K562 (cell line): Measurements from ENCODE around the gene CORIN. TPM values are rescaled to one million over a fixed set of nuclear protein-coding genes. Genes with fewer than 3 reads are reported as not detected.

Experiments
- ATAC-seq: fragments of 200-7000 bp; cut with Tn5 transposase; 3 replicates; pipeline ENCODE4 v1.9.1; 2020; ENCODE audit warnings: moderate library complexity
- BruUV-seq: library from RNA; stranded (reverse); fragments of 400-500 nt; replicated peaks from 2 replicates; lab custom pipeline; 2021; lab: Mats Ljungman, UMichigan
- CTCF ChIA-PET: fragments of 300-600 bp; formaldehyde crosslinking; extraction: SDS; loops from one replicate; lab custom pipeline; 2021; ENCODE audit warnings: low intra/inter-chr PET ratio; lab: Yijun Ruan, JAX
- POLR2A ChIA-PET: fragments of 300-600, 350-650 bp; sonication (Branson Sonifier 250); formaldehyde crosslinking; extraction: SDS; loops from one replicate; lab custom pipeline; 2021; ENCODE audit warnings: antibody characterized with exemption, inconsistent platforms; lab: Yijun Ruan, JAX
- DNase-seq, 4 experiments: peaks; one replicate each; pipeline versions ENCODE4 v3.0.0 to v3.0.0-alpha.2; 2011 to 2018; ENCODE audit warnings: low spot score in 3 of 4, mixed read lengths in 3 of 4; ENCODE audit errors: extremely low read depth in 1 of 4
- FAIRE-seq: peaks from 2 replicates; lab custom pipeline; 2011; peaks lifted over from hg19 to GRCh38; lab: Jason Lieb, UNC
- H2AFZ ChIP-seq: 2 replicates; pipeline ENCODE4 v1.6.0; 2011; ENCODE audit warnings: low read depth, low read length, control low read depth, inconsistent platforms
- H3K27ac ChIP-seq: fragments of 200-600 bp; 3 replicates; pipeline ENCODE4 v1.8.0; 2011; ENCODE audit warnings: low read depth, mild to moderate bottlenecking, control low read depth, inconsistent platforms, low read length, moderate library complexity, mixed read lengths; ENCODE audit errors: extremely low read depth
- H3K27me3 ChIP-seq, 2 experiments: fragments of 300-600 bp in 1 of 2; 2 replicates in 1 of 2; 3 replicates in 1 of 2; pipeline versions ENCODE4 v1.6.0 to v1.8.0; 2011; ENCODE audit warnings: inconsistent platforms in 2 of 2, low read length in 2 of 2, mild to moderate bottlenecking in 1 of 2, mixed read lengths in 1 of 2, moderate library complexity in 1 of 2; ENCODE audit not compliant: control insufficient read depth in 2 of 2, insufficient read depth in 2 of 2
- H3K36me3 ChIP-seq: fragments of 300-600 bp; 3 replicates; pipeline ENCODE4 v1.8.0; 2011; ENCODE audit warnings: mild to moderate bottlenecking, low read length, inconsistent platforms; ENCODE audit not compliant: control insufficient read depth, insufficient read depth
- H3K4me1 ChIP-seq, 2 experiments: fragments of 200-600 bp in 1 of 2; replicated peaks in 1 of 2; 2 replicates in 1 of 2; 3 replicates in 1 of 2; pipeline versions ENCODE4 v1.5.1 to v1.8.0; 2011; ENCODE audit warnings: inconsistent platforms in 2 of 2, low read length in 2 of 2, mild to moderate bottlenecking in 1 of 2, mixed read lengths in 1 of 2, moderate library complexity in 1 of 2; ENCODE audit not compliant: control insufficient read depth in 2 of 2, insufficient read depth in 2 of 2
- H3K4me2 ChIP-seq: 2 replicates; pipeline ENCODE4 v1.6.1; 2011; ENCODE audit warnings: low read length, control low read depth, inconsistent platforms, mixed read lengths; ENCODE audit not compliant: insufficient read depth
- H3K4me3 ChIP-seq: fragments of 200-600 bp; sonication (generic), shearing (Covaris generic); 2 replicates; pipeline ENCODE4 v1.5.1; 2016; ENCODE audit warnings: control low read depth, inconsistent platforms
- H3K79me2 ChIP-seq: fragments of 200-600 bp; 3 replicates; pipeline ENCODE4 v1.8.0; 2011; ENCODE audit warnings: low read length, inconsistent platforms; ENCODE audit not compliant: control insufficient read depth, insufficient read depth
- H3K9ac ChIP-seq, 2 experiments: 2 replicates each; pipeline versions ENCODE4 v1.6.0 to v1.6.1; 2011; ENCODE audit warnings: low read depth in 2 of 2, low read length in 2 of 2, control low read depth in 1 of 2, inconsistent platforms in 1 of 2, mild to moderate bottlenecking in 1 of 2, mixed read lengths in 1 of 2; ENCODE audit not compliant: insufficient read depth in 1 of 2
- H3K9me1 ChIP-seq: one replicate; pipeline ENCODE4 v1.6.0; 2011; ENCODE audit warnings: inconsistent platforms, mild to moderate bottlenecking, low read length, moderate library complexity; ENCODE audit not compliant: control insufficient read depth, insufficient read depth
- H3K9me3 ChIP-seq: replicated peaks from 2 replicates; pipeline ENCODE4 v1.5.1; 2011; ENCODE audit warnings: low read depth, low read length, inconsistent platforms; ENCODE audit not compliant: control insufficient read depth, insufficient read depth
- H4K20me1 ChIP-seq: replicated peaks from 2 replicates; pipeline ENCODE4 v1.6.1; 2011; ENCODE audit warnings: low read length, inconsistent platforms, mixed read lengths; ENCODE audit not compliant: control insufficient read depth, insufficient read depth
- ATF1 ChIP-seq, 2 experiments: fragments of 450-650 bp in 1 of 2; IDR thresholded peaks; 2 replicates each; pipeline ENCODE4 v1.6.1; 2016; ENCODE audit warnings: missing compliant biosample characterization in 1 of 2, missing genetic modification characterization in 1 of 2
- BACH1 ChIP-seq: fragments of 200-800 bp; sonication (Bioruptor generic); IDR thresholded peaks from 2 replicates; pipeline ENCODE4 v1.6.1; 2016; ENCODE audit warnings: missing genetic modification characterization, missing compliant biosample characterization
- BRF1 ChIP-seq: IDR thresholded peaks from 3 replicates; pipeline ENCODE4 v1.6.1; 2011; ENCODE audit warnings: borderline replicate concordance, mild to moderate bottlenecking; ENCODE audit not compliant: insufficient read length; ENCODE audit errors: extremely low read depth
- CAMTA2 ChIP-seq: fragments of 250-450 bp; sonication (Bioruptor Pico); conservative IDR thresholded peaks from 2 replicates; pipeline ENCODE4 v1.5.1; 2022
- EGR1 ChIP-seq: fragments of 450-650 bp; conservative IDR thresholded peaks from 2 replicates; pipeline ENCODE4 v1.6.1; 2017; ENCODE audit warnings: mild to moderate bottlenecking
- EHMT2 ChIP-seq: fragments of 450-650 bp; IDR thresholded peaks from 2 replicates; pipeline ENCODE4 v1.6.1; 2018; ENCODE audit warnings: antibody characterized with exemption
- MEF2D ChIP-seq: conservative IDR thresholded peaks from 2 replicates; pipeline ENCODE4 v1.6.1; 2016; ENCODE audit warnings: low read depth, missing genetic modification characterization, missing compliant biosample characterization
- PCBP2 ChIP-seq: fragments of 200-400 bp; formaldehyde crosslinking; IDR thresholded peaks from 2 replicates; pipeline ENCODE4 v1.6.1; 2018; ENCODE audit warnings: low read length, low read depth, mild to moderate bottlenecking, moderate library complexity; ENCODE audit not compliant: poor library complexity, severe bottlenecking
- RBM17 ChIP-seq: fragments of 200-400 bp; formaldehyde crosslinking; IDR thresholded peaks from 2 replicates; pipeline ENCODE4 v1.6.1; 2017; ENCODE audit warnings: low read depth, mild to moderate bottlenecking, low read length, borderline replicate concordance
- SMARCC2 ChIP-seq: fragments of 450-650 bp; IDR thresholded peaks from 2 replicates; pipeline ENCODE4 v1.6.1; 2017; ENCODE audit warnings: antibody characterized with exemption, moderate library complexity, mild to moderate bottlenecking, low read depth
- SP1 ChIP-seq: sonication (generic); formaldehyde crosslinking; IDR thresholded peaks from 2 replicates; pipeline ENCODE4 v1.8.1; 2022; ENCODE audit warnings: mild to moderate bottlenecking, missing genetic modification reagents
- STAT5A ChIP-seq: IDR thresholded peaks from 2 replicates; pipeline ENCODE4 v1.6.1; 2012; ENCODE audit warnings: low read length, inconsistent platforms, borderline replicate concordance
- ZNF134 ChIP-seq: fragments of 250-450 bp; sonication (Bioruptor Pico); conservative IDR thresholded peaks from 2 replicates; pipeline ENCODE4 v1.4.0; 2020
- ZNF589 ChIP-seq: fragments of 200-800 bp; sonication (Bioruptor generic); IDR thresholded peaks from 2 replicates; pipeline ENCODE4 v1.6.1; 2016; ENCODE audit warnings: low read depth, missing genetic modification characterization, missing compliant biosample characterization
- ZNF764 ChIP-seq: fragments of 250-450 bp; sonication (Bioruptor Pico); IDR thresholded peaks from 2 replicates; pipeline ENCODE4 v1.4.0; 2020; ENCODE audit warnings: low read depth, mild to moderate bottlenecking, moderate library complexity
- WGBS: fragments of 100-300 bp; shearing (Covaris generic); methylation state at CpG from one replicate; pipeline ENCODE4 v1.1.6; 2016; ENCODE audit warnings: low coverage, mixed read lengths; ENCODE audit not compliant: insufficient coverage; ENCODE audit errors: missing lambda C conversion rate; 5-methylcytosine and 5-hydroxymethylcytosine counted together
- in situ Hi-C: fragments of 300-500 bp; cut with MboI; formaldehyde crosslinking; loops from 4 replicates; pipeline ENCODE4 v1.15.0; 2018; ENCODE audit warnings: inconsistent platforms, mixed read lengths
- intact Hi-C: fragments of 100-400 bp; cut with micrococcal nuclease; formaldehyde crosslinking; loops from 2 replicates; pipeline ENCODE4 v1.14.2; 2022
- polyA plus RNA-seq, 8 experiments: library from polyadenylated mRNA; depleted of rRNA in 4 of 8; stranded (reverse) in 5 of 8; unstranded in 3 of 8; fragments of >200 nt; fragmentation: Nextera tagmentation in 2 of 8; fragmentation: Illumina TruSeq in 1 of 8; extraction: Ambion mirVana in 2 of 8; extraction: Trizol in 1 of 8; gene quantifications; 2 replicates each; pipeline versions ENCODE4 v1.2.1 to v1.2.3, GENCODE V29; 2011 to 2014; ENCODE audit warnings: inconsistent platforms in 1 of 8, missing spikeins in 1 of 8
- total RNA-seq, 7 experiments: library from RNA; depleted of rRNA in 6 of 7; stranded (reverse); fragments of >200 nt in 6 of 7; fragmentation: Illumina TruSeq in 2 of 7; extraction: Trizol in 2 of 7; gene quantifications; 2 replicates each; pipeline versions ENCODE4 v1.2.1 to v1.2.3, GENCODE V29; 2011 to 2021; ENCODE audit warnings: low replicate concordance in 1 of 7

The CORIN gene
- total and polyA plus RNA-seq, 9 of the 15 experiments (the other 6 are each of a cell fraction or from before 2014, with no cell fraction given): 0.04 to 0.31 (median 0.08) TPM; not detected in 4

GRCh38 chr4:47577779-47578553 is 259.9 kb downstream of the CORIN start (continued):
- TF ChIP-seq ZNF764 (no peak), MEF2D (no peak), SMARCC2 (no peak), BACH1 (tag) (no peak), EGR1 (no peak), ZNF134 (no peak), RBM17 (no peak), CAMTA2 (CRISPR knock-in tag) (no peak), STAT5A (no peak), EHMT2 (no peak)

GRCh38 chr4:47572981-47573380 is 264.9 kb downstream of the CORIN start:
- 23% methylated on average over 3 of the region's 3 CpGs for WGBS
- BruUV-seq: no TSS peak
- intact Hi-C loops: no loop called here
- H2AFZ ChIP-seq: no peak overlapping the region; the same call in 1 of the 2 replicates
- H3K27ac ChIP-seq: no peak overlapping the region
- ATAC-seq (no peak), FAIRE-seq (no peak), DNase-seq (no peak)
- in situ Hi-C loops: no loop called here
- H3K9me3 ChIP-seq: no peaks in the 10 kb centered on the region
- H3K36me3 ChIP-seq: no peaks in the 10 kb centered on the region
- no peaks in the 10 kb centered on the region for H4K20me1 ChIP-seq
- H3K27me3 ChIP-seq: no peaks in the 10 kb centered on the region
- H3K4me3 ChIP-seq: no peak overlapping the region
- POLR2A ChIA-PET: no interaction called here
- no peaks in the 10 kb centered on the region for H3K9me1 ChIP-seq
- H3K4me1 ChIP-seq: no peaks in the 10 kb centered on the region
- no peaks in the 10 kb centered on the region for H3K79me2 ChIP-seq
- CTCF ChIA-PET: no interaction called here
- H3K4me2 ChIP-seq: no peak overlapping the region
- no peak overlapping the region for H3K9ac ChIP-seq
- no peak for TF ChIP-seq SMARCC2
- no peak for TF ChIP-seq ATF1 (CRISPR knock-in tag; IDR thresholded peaks at IDR 0.05)
- TF ChIP-seq ATF1 (tag; IDR thresholded peaks at IDR 0.05): no peak
- TF ChIP-seq ZNF589 (CRISPR knock-in tag): no peak
- TF ChIP-seq PCBP2: no peak
- no peak for TF ChIP-seq SP1 (CRISPR knock-in tag)
- no peak for TF ChIP-seq BRF1
